Activated naive CD4-positive, alpha-beta T cell treated with anti-CD3 and anti-CD28 coated beads, Interleukin-2, amount 10 ng/mL, durations not matched to agents 7 days and 5 days (primary cell): ENCODE results near the gene CHST12.

ENCODE experiments used
- CTCF ChIA-PET: fragments of 350-600 bp; sonication (Branson Sonifier 250); formaldehyde crosslinking; loops from one replicate; lab custom pipeline; 2021; ENCODE audit warnings: antibody characterized with exemption; lab: Charles Lee
- DNase-seq: peaks from one replicate; pipeline ENCODE4 v3.0.0-alpha.2; 2020
- H3K27ac Mint-ChIP-seq: one replicate; pipeline ENCODE4 v1.8.0; 2021; ENCODE audit warnings: mild to moderate bottlenecking, moderate library complexity, mixed read lengths
- H3K27me3 Mint-ChIP-seq: one replicate; pipeline ENCODE4 v1.8.0; 2021; ENCODE audit warnings: mild to moderate bottlenecking, mixed read lengths
- H3K36me3 Mint-ChIP-seq: one replicate; pipeline ENCODE4 v1.8.0; 2021; ENCODE audit warnings: mixed read lengths
- H3K4me1 Mint-ChIP-seq: one replicate; pipeline ENCODE4 v1.8.0; 2021; ENCODE audit warnings: mixed read lengths
- H3K4me3 Mint-ChIP-seq: one replicate; pipeline ENCODE4 v1.8.0; 2021; ENCODE audit warnings: mild to moderate bottlenecking, moderate library complexity, mixed read lengths
- H3K9me3 Mint-ChIP-seq: one replicate; pipeline ENCODE4 v1.8.0; 2021; ENCODE audit warnings: mixed read lengths

The CHST12 gene

GRCh38 chr7:2473496-2474180 lies 70.2 kb downstream of the CHST12 start:
- CTCF ChIA-PET, result interaction anchor here (1.3 kb wide), 1 partner anchor 14 kb away, joined by 3 read pairs; no protein-coding TSS in a partner anchor
- no peak overlapping the region for H3K4me3 Mint-ChIP-seq

GRCh38 chr7:2474224-2474623 lies 70.8 kb downstream of the CHST12 start:
- H3K4me3 Mint-ChIP-seq, result no peak overlapping the region
- H3K9me3 Mint-ChIP-seq, result no peaks in the 10 kb centered on the region
- no peaks in the 10 kb centered on the region for H3K36me3 Mint-ChIP-seq
- peaks cover 47% of the 10 kb centered on the region for H3K27me3 Mint-ChIP-seq
- H3K27ac Mint-ChIP-seq, result no peak overlapping the region
- no peak for DNase-seq
- CTCF ChIA-PET, result no interaction called here
- H3K4me1 Mint-ChIP-seq, result peaks cover 14% of the 10 kb centered on the region

More at GRCh38 chr7:2473496-2474180, 70.2 kb downstream of the CHST12 start:
- Mint-ChIP-seq H3K36me3 (no peaks in the 10 kb centered on the region), H3K9me3 (no peaks in the 10 kb centered on the region), H3K4me1 (peaks cover 16% of the 10 kb centered on the region), H3K27me3 (peaks cover 48% of the 10 kb centered on the region), H3K27ac (no peak overlapping the region)
- no peak for DNase-seq

GRCh38 chr7:2474813-2475677 lies 71.6 kb downstream of the CHST12 start:
- no peak overlapping the region for H3K4me3 Mint-ChIP-seq
- peaks cover 47% of the 10 kb centered on the region for H3K27me3 Mint-ChIP-seq
- no peak for DNase-seq
- no peaks in the 10 kb centered on the region for H3K36me3 Mint-ChIP-seq
- H3K4me1 Mint-ChIP-seq, result peaks cover 14% of the 10 kb centered on the region
- CTCF ChIA-PET, result no interaction called here
- no peak overlapping the region for H3K27ac Mint-ChIP-seq
- H3K9me3 Mint-ChIP-seq, result no peaks in the 10 kb centered on the region

- CTCF ChIA-PET, result no interaction called here
- no peak overlapping the region for H3K27ac Mint-ChIP-seq
- no peaks in the 10 kb centered on the region for H3K36me3 Mint-ChIP-seq
- DNase-seq, result no peak
- no peaks in the 10 kb centered on the region for H3K9me3 Mint-ChIP-seq
- peaks cover 47% of the 10 kb centered on the region for H3K27me3 Mint-ChIP-seq
- no peak overlapping the region for H3K4me3 Mint-ChIP-seq
- H3K4me1 Mint-ChIP-seq, result peaks cover 11% of the 10 kb centered on the region
These were observed 72.2 kb downstream of the CHST12 start for GRCh38 chr7:2475678-2476015.

GRCh38 chr7:2476298-2476697 lies 72.9 kb downstream of the CHST12 start, which contains the start of gene GRIFIN:
GRIFIN (minus strand) TSS chr7:2476398; CDS start chr7:2476383, 15 bp downstream.
- no peak within 1 kb of the TSS for H3K4me3 Mint-ChIP-seq
- H3K4me1 Mint-ChIP-seq, result peaks cover 10% of the 10 kb centered on the region
- H3K36me3 Mint-ChIP-seq, result no peaks in the 10 kb centered on the region
- peaks cover 41% of the 10 kb centered on the region for H3K27me3 Mint-ChIP-seq
- no peak within 1 kb of the TSS for H3K27ac Mint-ChIP-seq
- DNase-seq, result no peak
- CTCF ChIA-PET, result no interaction called here
- no peaks in the 10 kb centered on the region for H3K9me3 Mint-ChIP-seq

- no peaks in the 10 kb centered on the region for H3K36me3 Mint-ChIP-seq
- CTCF ChIA-PET, result no interaction called here
- H3K9me3 Mint-ChIP-seq, result no peaks in the 10 kb centered on the region
- H3K27ac Mint-ChIP-seq, result no peak overlapping the region
- H3K4me1 Mint-ChIP-seq, result peaks cover 10% of the 10 kb centered on the region
- peaks cover 37% of the 10 kb centered on the region for H3K27me3 Mint-ChIP-seq
- no peak for DNase-seq
- H3K4me3 Mint-ChIP-seq, result no peak overlapping the region
These were observed 73.5 kb downstream of the CHST12 start for GRCh38 chr7:2476776-2477446.

- Mint-ChIP-seq H3K27ac (no peak overlapping the region), H3K4me1 (peaks cover 10% of the 10 kb centered on the region), H3K4me3 (no peak overlapping the region), H3K27me3 (peaks cover 43% of the 10 kb centered on the region), H3K9me3 (peaks cover 1% of the 10 kb centered on the region), H3K36me3 (no peaks in the 10 kb centered on the region)
- CTCF ChIA-PET, result interaction anchor here (1.2 to 3.1 kb wide), 3 partner anchors 9 to 232 kb away, joined by 3 to 10 read pairs (median 9); no protein-coding TSS in a partner anchor
- DNase-seq, result peak; percentile 79
These were observed 74.3 kb downstream of the CHST12 start for GRCh38 chr7:2477447-2478398.

GRCh38 chr7:2478399-2478785 lies 75.0 kb downstream of the CHST12 start:
- CTCF ChIA-PET, result interaction anchor here (1.2 to 3.1 kb wide), 3 partner anchors 9 to 231 kb away, joined by 3 to 10 read pairs (median 9); no protein-coding TSS in a partner anchor
- peaks cover 10% of the 10 kb centered on the region for H3K4me1 Mint-ChIP-seq

GRCh38 chr7:2478800-2479199 lies 75.4 kb downstream of the CHST12 start:
- CTCF ChIA-PET, result interaction anchor here (1.2 to 3.1 kb wide), 3 partner anchors 10 to 231 kb away, joined by 3 to 10 read pairs (median 9); no protein-coding TSS in a partner anchor
- peaks cover 10% of the 10 kb centered on the region for H3K4me1 Mint-ChIP-seq
- H3K9me3 Mint-ChIP-seq, result peaks cover 6% of the 10 kb centered on the region
- H3K4me3 Mint-ChIP-seq, result no peak overlapping the region
- no peak overlapping the region for H3K27ac Mint-ChIP-seq
- no peak for DNase-seq
- peaks cover 4% of the 10 kb centered on the region for H3K36me3 Mint-ChIP-seq
- peaks cover 46% of the 10 kb centered on the region for H3K27me3 Mint-ChIP-seq

More at GRCh38 chr7:2478399-2478785, 75.0 kb downstream of the CHST12 start:
- Mint-ChIP-seq H3K36me3 (peaks cover 4% of the 10 kb centered on the region), H3K27ac (no peak overlapping the region), H3K4me3 (no peak overlapping the region), H3K27me3 (peaks cover 46% of the 10 kb centered on the region), H3K9me3 (peaks cover 6% of the 10 kb centered on the region)
- DNase-seq, result no peak

- Mint-ChIP-seq H3K36me3 (peaks cover 4% of the 10 kb centered on the region), H3K9me3 (peaks cover 6% of the 10 kb centered on the region), H3K27ac (no peak overlapping the region), H3K27me3 (peaks cover 50% of the 10 kb centered on the region), H3K4me3 (no peak overlapping the region), H3K4me1 (peaks cover 10% of the 10 kb centered on the region)
- CTCF ChIA-PET, result interaction anchor here (2.2 to 3.1 kb wide), 2 partner anchors 11 to 230 kb away, joined by 9 to 10 read pairs; no protein-coding TSS in a partner anchor
- no peak for DNase-seq
These were observed 76.1 kb downstream of the CHST12 start for GRCh38 chr7:2479276-2480069.

- CTCF ChIA-PET, result interaction anchor here (1.0 to 3.1 kb wide), 3 partner anchors 11 to 230 kb away, joined by 3 to 10 read pairs (median 9); no protein-coding TSS in a partner anchor
- Mint-ChIP-seq H3K4me1 (peaks cover 10% of the 10 kb centered on the region), H3K9me3 (peaks cover 6% of the 10 kb centered on the region), H3K27ac (no peak overlapping the region), H3K4me3 (no peak overlapping the region), H3K36me3 (peaks cover 4% of the 10 kb centered on the region), H3K27me3 (peaks cover 56% of the 10 kb centered on the region)
- no peak for DNase-seq
These were observed 76.6 kb downstream of the CHST12 start for GRCh38 chr7:2480070-2480408.

- Mint-ChIP-seq H3K27me3 (peaks cover 57% of the 10 kb centered on the region), H3K9me3 (peaks cover 6% of the 10 kb centered on the region), H3K36me3 (peaks cover 4% of the 10 kb centered on the region), H3K4me1 (peaks cover 10% of the 10 kb centered on the region), H3K27ac (no peak overlapping the region), H3K4me3 (no peak overlapping the region)
- CTCF ChIA-PET, result no interaction called here
- DNase-seq, result no peak
These were observed 77.8 kb downstream of the CHST12 start for GRCh38 chr7:2481195-2481594.
